Keratinocyte (primary cell): ENCODE results near the gene BRSK2. TPM values are rescaled to one million over a fixed set of nuclear protein-coding genes. Genes with fewer than 3 reads are reported as not detected.

ENCODE experiments used
- DNase-seq: peaks from one replicate; pipeline ENCODE4 v3.0.0-alpha.2; 2011; ENCODE audit warnings: low read depth, missing footprints, low spot score
- FAIRE-seq: peaks from 2 replicates; lab custom pipeline; 2011; peaks lifted over from hg19 to GRCh38; lab: Jason Lieb, UNC
- H2AFZ ChIP-seq: 2 replicates; pipeline ENCODE4 v1.6.0; 2012; ENCODE audit warnings: low read length, control low read depth, inconsistent platforms; ENCODE audit not compliant: control insufficient read depth
- H3K27ac ChIP-seq: 2 replicates; pipeline ENCODE4 v1.5.1; 2011; ENCODE audit warnings: low read length; ENCODE audit not compliant: control insufficient read depth, insufficient read depth
- H3K27me3 ChIP-seq: 3 replicates; pipeline ENCODE4 v1.6.0; 2011; ENCODE audit warnings: low read length; ENCODE audit not compliant: control insufficient read depth, insufficient read depth; ENCODE audit errors: extremely low read depth
- H3K36me3 ChIP-seq, 2 experiments: 2 replicates in 1 of 2; 3 replicates in 1 of 2; pipeline ENCODE4 v1.5.1; 2011; ENCODE audit warnings: low read length in 2 of 2, mild to moderate bottlenecking in 1 of 2; ENCODE audit not compliant: control insufficient read depth in 2 of 2, insufficient read depth in 2 of 2; ENCODE audit errors: extremely low read depth in 1 of 2
- H3K4me1 ChIP-seq: 3 replicates; pipeline ENCODE4 v1.5.1; 2011; ENCODE audit warnings: low read length; ENCODE audit not compliant: control insufficient read depth, insufficient read depth; ENCODE audit errors: extremely low read depth
- H3K4me2 ChIP-seq: 3 replicates; pipeline ENCODE4 v1.6.0; 2011; ENCODE audit warnings: low read depth, low read length; ENCODE audit not compliant: control insufficient read depth, insufficient read depth; ENCODE audit errors: extremely low read depth
- H3K4me3 ChIP-seq, 3 experiments: fragments of 200-600 bp in 1 of 3; sonication (generic) in 1 of 3; 2 replicates in 2 of 3; 3 replicates in 1 of 3; pipeline ENCODE4 v1.5.1; 2011 to 2016; ENCODE audit warnings: low read length in 3 of 3, mild to moderate bottlenecking in 3 of 3, control low read depth in 2 of 3, inconsistent platforms in 1 of 3, low read depth in 1 of 3, mixed read lengths in 1 of 3, mixed run types in 1 of 3, moderate library complexity in 1 of 3; ENCODE audit not compliant: control insufficient read depth in 2 of 3, insufficient read depth in 2 of 3; ENCODE audit errors: extremely low read depth in 1 of 3
- H3K79me2 ChIP-seq: 2 replicates; pipeline ENCODE4 v1.6.0; 2012; ENCODE audit warnings: low read length; ENCODE audit not compliant: control insufficient read depth, insufficient read depth
- H3K9ac ChIP-seq: 3 replicates; pipeline ENCODE4 v1.6.0; 2011; ENCODE audit warnings: low read length; ENCODE audit not compliant: control insufficient read depth, insufficient read depth; ENCODE audit errors: extremely low read depth
- H3K9me1 ChIP-seq: 3 replicates; pipeline ENCODE4 v1.6.0; 2011; ENCODE audit warnings: low read length; ENCODE audit not compliant: control insufficient read depth, insufficient read depth; ENCODE audit errors: extremely low read depth
- H3K9me3 ChIP-seq: 2 replicates; pipeline ENCODE4 v1.5.1; 2012; ENCODE audit warnings: low read depth, low read length; ENCODE audit not compliant: control insufficient read depth
- H4K20me1 ChIP-seq: 3 replicates; pipeline ENCODE4 v1.6.0; 2011; ENCODE audit warnings: low read length; ENCODE audit not compliant: control insufficient read depth, insufficient read depth; ENCODE audit errors: extremely low read depth
- CTCF ChIP-seq, 3 experiments: IDR thresholded peaks in 1 of 3; conservative IDR thresholded peaks in 1 of 3; optimal IDR thresholded peaks in 1 of 3; 2 replicates in 2 of 3; 3 replicates in 1 of 3; pipeline versions ENCODE3 to v1.5.1; 2011; ENCODE audit warnings: low read length in 3 of 3, mild to moderate bottlenecking in 3 of 3, moderate library complexity in 2 of 3, control low read depth in 1 of 3, inconsistent platforms in 1 of 3; ENCODE audit not compliant: insufficient read depth in 2 of 3; ENCODE audit errors: extremely low read depth in 1 of 3
- EZH2 ChIP-seq: IDR thresholded peaks from one replicate; pipeline ENCODE4 v1.6.1; 2012; ENCODE audit warnings: inconsistent platforms, mild to moderate bottlenecking, low read length, moderate library complexity
- dilution Hi-C: fragments of 300-500 bp; cut with MboI; formaldehyde crosslinking; loops from one replicate; pipeline ENCODE4 v1.7.0; 2020; ENCODE audit warnings: low sequenced_read_pairs; ENCODE audit not compliant: extremely low pct_ligation_motif_present
- polyA plus RNA-seq, 5 experiments: library from polyadenylated mRNA; depleted of rRNA in 3 of 5; stranded (reverse) in 3 of 5; stranded (forward) in 1 of 5; unstranded in 1 of 5; fragments of >200 nt; gene quantifications; 1 replicate in 1 of 5; 2 replicates in 3 of 5; 3 replicates in 1 of 5; pipeline versions ENCODE4 v1.2.1 to v1.2.3, GENCODE V29; 2011 to 2012; ENCODE audit warnings: missing spikeins in 2 of 5, low read depth in 1 of 5, low replicate concordance in 1 of 5

The BRSK2 gene
- polyA plus RNA-seq, 1 donor (not counting 4 experiments of a cell fraction or from before 2014, with no cell fraction given), result 0.09 TPM

DNA sequence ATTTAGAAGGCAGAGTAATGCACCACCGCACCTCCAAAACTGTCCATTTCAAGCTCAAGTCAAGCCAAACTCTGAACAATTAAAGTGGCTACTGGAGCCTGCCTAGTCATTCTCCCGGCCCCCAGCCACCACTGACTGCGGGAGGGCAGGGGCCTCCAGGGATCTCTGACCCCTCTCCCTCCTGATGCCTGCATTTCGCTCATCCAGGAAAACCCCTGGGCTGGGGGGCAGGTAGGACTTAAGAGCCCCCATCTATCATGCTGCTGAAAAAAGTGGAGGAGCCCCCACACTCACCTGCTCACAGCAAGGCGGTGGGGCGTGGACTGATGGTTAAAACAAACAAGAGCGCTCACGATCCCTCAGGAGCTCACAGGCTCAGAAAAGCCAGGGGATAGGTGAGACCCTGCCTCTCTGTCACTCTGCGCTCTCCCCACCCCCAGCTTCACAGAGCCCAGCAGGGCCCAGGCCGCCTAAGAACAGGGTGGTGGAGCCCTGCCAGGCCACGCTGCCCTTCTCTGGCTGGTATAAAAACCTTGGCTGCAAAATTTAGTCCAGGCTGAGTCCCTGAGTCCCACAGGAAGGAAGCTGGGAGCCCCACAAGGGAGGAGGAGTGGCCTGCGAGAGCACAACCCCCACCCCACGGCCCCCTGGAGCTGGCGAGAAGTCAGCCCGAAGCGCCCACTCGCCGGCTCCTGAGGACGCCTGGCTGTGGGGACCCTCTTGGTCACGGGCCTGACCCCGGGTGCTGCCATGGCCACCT, 117.8 kb downstream of the BRSK2 start:
- dilution Hi-C loops, result no loop called here
- Histone ChIP-seq H3K9ac (no peak overlapping the region), H3K79me2 (peaks cover 70% of the 10 kb centered on the region), H4K20me1 (peaks cover 47% of the 10 kb centered on the region), H3K4me1 (no peaks in the 10 kb centered on the region), H3K27me3 (no peaks in the 10 kb centered on the region), H3K4me2 (no peak overlapping the region), H3K4me3 (no peak overlapping the region), H3K36me3 (no peaks in the 10 kb centered on the region), H3K9me3 (no peaks in the 10 kb centered on the region), H2AFZ (no peak overlapping the region), H3K9me1 (no peaks in the 10 kb centered on the region), H3K27ac (no peak overlapping the region)
- DNase-seq, result no peak
- no peak for TF ChIP-seq CTCF (optimal IDR thresholded peaks at IDR 0.05 in 1 of 3, IDR thresholded peaks at IDR 0.05 in 1 of 3, conservative IDR thresholded peaks at IDR 0.05 in 1 of 3; ENCODE audit: extremely low read depth in 1 of 3, insufficient read depth in 2 of 3, low read length in 3 of 3)
- no peak for TF ChIP-seq EZH2
- no peak for FAIRE-seq

GRCh38 chr11:1508491-1508891, 118.8 kb downstream of the BRSK2 start:
- H3K9me1 ChIP-seq, result no peaks in the 10 kb centered on the region
- H3K36me3 ChIP-seq, result peaks cover 0 to 2% of the 10 kb centered on the region in 2 experiments
- H3K79me2 ChIP-seq, result peaks cover 66% of the 10 kb centered on the region
- DNase-seq (no peak), FAIRE-seq (no peak)
- dilution Hi-C loops, result no loop called here
- no peak overlapping the region for H3K4me2 ChIP-seq
- no peak overlapping the region for H3K27ac ChIP-seq
- H4K20me1 ChIP-seq, result peaks cover 38% of the 10 kb centered on the region
- H3K9ac ChIP-seq, result no peak overlapping the region
- TF ChIP-seq CTCF (optimal IDR thresholded peaks at IDR 0.05 in 1 of 3, IDR thresholded peaks at IDR 0.05 in 1 of 3, conservative IDR thresholded peaks at IDR 0.05 in 1 of 3; ENCODE audit: extremely low read depth in 1 of 3, insufficient read depth in 2 of 3, low read length in 3 of 3), result no peak
- no peak for TF ChIP-seq EZH2
- H3K27me3 ChIP-seq, result no peaks in the 10 kb centered on the region
- no peak overlapping the region for H3K4me3 ChIP-seq
- H3K9me3 ChIP-seq, result no peaks in the 10 kb centered on the region
- H3K4me1 ChIP-seq, result no peaks in the 10 kb centered on the region
- H2AFZ ChIP-seq, result no peak overlapping the region
